Stimulated activated CD8-positive, alpha-beta memory T cell treated with anti-CD3 and anti-CD28 coated beads, Interleukin-12 subunit alpha, Interleukin-12 subunit beta, amount 100 ng/mL, for 24 hours (primary cell): ENCODE results near the gene EBF3.

Source experiments
- DNase-seq: peaks from one replicate; pipeline ENCODE4 v3.0.0-alpha.2; 2020; ENCODE audit errors: extremely low read depth

Gene EBF3

DNA sequence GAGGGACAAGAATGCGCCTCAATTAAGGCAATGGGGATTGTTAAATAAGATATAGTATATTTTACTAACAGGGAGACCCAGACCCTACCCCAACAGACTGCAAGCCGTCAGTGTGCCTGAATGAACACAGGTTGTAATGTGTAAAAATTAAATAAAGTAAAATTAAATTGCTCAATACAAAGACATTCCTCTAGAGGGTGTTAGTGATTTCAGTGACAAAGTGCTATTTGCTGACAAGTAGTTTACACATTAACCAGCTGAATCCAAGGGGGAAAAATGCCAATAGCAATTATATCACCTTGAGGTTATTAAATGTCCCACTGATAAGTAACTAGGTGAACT lies 110.5 kb downstream of the EBF3 start:
- DNase-seq = no peak

DNA sequence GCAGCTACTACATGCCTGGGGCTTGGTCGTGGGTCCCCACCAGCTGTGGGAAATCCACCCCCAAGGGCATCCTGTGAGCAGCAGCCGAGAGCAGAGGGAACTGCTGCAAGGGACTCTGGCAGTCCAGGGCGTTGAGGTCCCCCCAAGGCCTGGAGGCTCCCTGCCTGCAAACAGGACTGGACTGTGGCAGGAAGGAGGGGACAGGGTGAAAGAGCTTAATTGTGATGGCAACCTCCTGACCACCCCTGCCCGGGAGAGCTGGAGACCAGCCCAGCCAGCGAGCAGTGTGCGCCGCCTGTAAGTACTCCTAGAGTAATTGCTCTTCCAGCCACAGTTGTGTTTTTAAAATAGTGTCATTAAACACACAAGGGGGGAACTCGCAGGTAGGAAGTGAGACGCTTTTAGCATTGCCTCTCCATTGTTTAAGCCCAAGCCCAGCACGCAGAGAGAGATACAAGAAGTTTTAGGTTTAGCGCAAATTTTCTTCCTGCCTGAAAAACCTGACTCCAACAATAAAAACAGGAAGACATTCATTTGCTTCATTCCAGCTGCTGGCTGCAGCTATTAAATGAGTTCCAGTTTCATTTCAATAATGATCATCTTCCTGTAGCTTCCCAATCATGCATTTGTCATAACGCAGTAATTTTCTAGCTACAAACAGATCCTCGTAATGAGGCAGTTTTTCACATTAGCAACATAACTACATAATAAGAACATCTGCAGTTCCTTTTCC lies 111.1 kb downstream of the EBF3 start:
- DNase-seq = no peak

- no peak for DNase-seq
Measured at GRCh38 chr10:129851941-129852640, 112.0 kb downstream of the EBF3 start.

GRCh38 chr10:129850790-129851189 lies 113.3 kb downstream of the EBF3 start:
- DNase-seq = no peak

DNA sequence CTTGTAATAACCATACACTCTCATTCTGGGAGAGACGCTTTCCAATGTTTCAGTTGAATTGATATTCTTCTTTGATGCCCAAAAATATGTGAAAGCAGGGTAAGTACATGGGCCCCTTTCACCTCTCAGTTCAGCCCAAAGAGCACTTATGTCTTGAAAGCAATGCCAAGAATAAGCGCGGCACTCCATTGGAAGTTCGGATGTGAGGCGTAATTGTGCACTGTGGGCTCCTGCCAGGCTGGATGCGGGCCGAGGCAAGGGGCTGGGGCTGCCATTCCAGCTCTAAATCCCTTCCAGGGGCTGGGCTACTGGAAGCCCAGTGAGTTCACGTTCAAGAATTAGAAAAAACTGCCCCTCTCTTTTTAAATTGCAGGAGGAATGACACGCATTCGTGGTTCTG lies 113.8 kb downstream of the EBF3 start:
- DNase-seq = no peak

GRCh38 chr10:129849853-129850252 lies 114.2 kb downstream of the EBF3 start:
- DNase-seq = no peak

DNA sequence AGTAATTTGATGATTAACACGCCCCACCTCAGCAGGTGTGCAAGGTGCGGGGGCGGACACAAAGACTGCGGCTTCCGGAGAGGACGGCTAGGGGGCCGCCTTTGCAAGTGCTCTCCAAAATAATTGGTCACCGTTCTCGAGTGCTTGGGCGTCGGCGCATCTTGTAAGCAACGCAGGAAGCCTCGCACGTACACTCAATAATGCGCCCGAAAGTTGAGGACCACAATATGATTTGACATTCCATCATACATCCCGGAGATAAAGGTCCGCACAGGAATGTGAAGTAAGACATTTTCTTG lies 114.7 kb downstream of the EBF3 start:
- DNase-seq = no peak

DNA sequence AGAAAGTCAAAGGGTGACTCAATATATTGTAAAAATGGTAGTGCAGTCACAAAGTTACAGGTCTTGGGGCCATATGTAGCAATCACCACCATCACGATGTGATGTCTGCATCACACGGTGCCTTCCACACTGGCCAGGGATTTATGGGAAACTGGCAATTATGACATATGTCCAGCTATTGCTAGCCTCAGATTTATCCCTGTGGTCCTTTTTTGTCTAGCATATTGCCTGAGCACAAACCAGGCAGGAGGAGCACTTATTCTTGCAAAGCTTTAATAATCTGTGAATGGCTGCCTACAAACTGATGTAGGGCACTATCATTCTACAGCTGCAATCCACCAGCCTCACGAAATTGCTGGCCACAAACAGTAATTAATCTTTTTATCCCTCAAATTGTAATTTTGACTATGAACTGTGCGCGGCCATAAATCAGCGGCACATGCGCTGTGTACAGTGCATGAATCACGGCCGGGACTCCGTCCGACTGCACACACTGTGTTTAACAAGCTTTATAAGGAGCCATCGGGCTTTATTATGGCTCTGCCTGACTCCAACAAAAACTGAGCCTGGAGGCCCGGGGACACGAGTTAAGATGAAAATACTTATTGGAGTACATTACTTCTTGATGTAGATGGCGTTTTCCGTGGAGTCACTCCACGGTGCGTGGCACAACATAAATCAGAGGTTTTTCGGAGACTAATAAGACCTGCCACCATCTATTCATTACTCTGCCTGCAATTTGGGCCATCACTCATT lies 115.2 kb downstream of the EBF3 start:
- DNase-seq = no peak

- no peak for DNase-seq
Measured at GRCh38 chr10:129847741-129848483, 116.2 kb downstream of the EBF3 start.

DNA sequence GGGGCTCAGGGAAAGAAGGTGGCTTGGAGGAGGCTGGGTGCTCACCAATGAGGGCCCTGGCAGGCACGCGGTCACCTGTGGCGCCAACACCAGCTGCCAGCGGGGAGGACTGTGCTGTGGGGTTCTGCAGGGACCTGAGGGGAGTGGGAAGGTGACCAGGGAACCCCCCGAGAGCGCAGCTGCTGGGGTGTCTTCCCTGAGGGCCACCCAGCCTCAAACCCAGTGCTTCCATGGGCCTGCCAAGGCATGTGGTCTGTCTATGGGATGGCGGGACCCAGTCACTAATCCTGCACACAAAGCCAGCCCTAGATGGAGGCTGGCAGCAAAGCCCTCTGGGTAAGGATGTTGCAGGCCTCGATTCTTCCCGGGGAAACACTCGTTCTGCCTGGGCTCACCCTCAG lies 117.1 kb downstream of the EBF3 start:
- DNase-seq = no peak

GRCh38 chr10:129845111-129845753 lies 118.8 kb downstream of the EBF3 start:
- no peak for DNase-seq

- no peak for DNase-seq
Measured at GRCh38 chr10:129844216-129844766, 119.8 kb downstream of the EBF3 start.

DNA sequence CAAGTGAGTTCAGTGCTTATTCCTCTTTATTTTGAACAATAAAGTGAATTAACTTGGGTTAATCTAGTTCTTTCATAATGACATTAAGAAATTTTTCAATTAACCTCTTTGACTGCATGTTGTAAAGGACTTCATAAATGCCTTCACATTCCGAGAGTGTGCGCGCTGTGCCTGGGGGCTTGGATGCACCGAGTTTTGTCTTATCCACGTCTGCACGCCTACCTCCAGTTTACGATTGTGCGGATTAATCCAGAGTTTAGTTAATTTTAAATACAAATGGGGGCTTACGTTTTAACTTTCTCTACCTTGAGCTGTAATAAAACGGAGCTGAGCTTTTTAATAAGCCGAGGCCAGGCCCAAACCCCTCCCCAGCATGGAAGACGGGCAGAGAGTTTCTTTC lies 120.4 kb downstream of the EBF3 start:
- no peak for DNase-seq

GRCh38 chr10:129843131-129843541 lies 120.9 kb downstream of the EBF3 start:
- DNase-seq = no peak

GRCh38 chr10:129842031-129842430 lies 122.0 kb downstream of the EBF3 start:
- no peak for DNase-seq

DNA sequence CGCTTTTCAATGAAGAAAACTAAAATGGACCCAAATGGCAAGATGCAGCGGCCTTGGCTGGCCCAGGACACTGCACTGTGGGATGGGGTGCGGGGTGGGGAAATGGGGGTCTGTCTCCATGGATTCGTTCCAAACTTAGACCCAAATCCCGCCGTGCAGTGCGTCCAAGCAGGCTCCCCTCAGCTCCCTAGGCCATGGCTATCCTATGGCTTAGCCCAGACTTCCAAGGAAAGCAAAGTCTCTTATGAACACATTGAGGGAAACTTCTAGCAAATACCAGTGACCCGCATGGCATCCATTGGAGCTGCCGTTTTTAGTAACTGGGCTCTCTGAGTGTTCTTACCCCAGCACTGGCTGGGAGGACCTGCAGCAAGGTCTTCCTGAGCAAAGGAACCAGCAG lies 122.5 kb downstream of the EBF3 start:
- no peak for DNase-seq

DNA sequence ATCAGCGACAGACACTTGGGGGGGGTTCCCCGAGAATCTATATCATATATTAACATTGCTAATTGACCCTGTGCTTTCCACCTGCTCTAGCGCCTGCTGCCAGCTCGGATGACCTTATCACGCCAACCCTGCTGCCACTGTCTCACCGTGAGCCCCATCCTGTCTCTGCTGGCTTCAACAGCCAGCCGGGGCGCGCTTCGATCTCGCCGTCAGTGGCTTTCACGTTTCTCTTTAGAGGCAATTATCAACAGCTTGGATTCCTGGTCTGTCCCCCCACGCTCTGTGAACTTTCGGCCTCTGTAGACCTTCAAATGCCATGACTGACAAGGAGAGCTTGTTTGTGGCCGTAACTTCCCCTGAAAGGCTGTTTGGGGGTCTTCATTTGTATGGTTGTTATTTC lies 123.0 kb downstream of the EBF3 start:
- DNase-seq = no peak

- DNase-seq = no peak
Measured at GRCh38 chr10:129840196-129840590, 123.9 kb downstream of the EBF3 start.

DNA sequence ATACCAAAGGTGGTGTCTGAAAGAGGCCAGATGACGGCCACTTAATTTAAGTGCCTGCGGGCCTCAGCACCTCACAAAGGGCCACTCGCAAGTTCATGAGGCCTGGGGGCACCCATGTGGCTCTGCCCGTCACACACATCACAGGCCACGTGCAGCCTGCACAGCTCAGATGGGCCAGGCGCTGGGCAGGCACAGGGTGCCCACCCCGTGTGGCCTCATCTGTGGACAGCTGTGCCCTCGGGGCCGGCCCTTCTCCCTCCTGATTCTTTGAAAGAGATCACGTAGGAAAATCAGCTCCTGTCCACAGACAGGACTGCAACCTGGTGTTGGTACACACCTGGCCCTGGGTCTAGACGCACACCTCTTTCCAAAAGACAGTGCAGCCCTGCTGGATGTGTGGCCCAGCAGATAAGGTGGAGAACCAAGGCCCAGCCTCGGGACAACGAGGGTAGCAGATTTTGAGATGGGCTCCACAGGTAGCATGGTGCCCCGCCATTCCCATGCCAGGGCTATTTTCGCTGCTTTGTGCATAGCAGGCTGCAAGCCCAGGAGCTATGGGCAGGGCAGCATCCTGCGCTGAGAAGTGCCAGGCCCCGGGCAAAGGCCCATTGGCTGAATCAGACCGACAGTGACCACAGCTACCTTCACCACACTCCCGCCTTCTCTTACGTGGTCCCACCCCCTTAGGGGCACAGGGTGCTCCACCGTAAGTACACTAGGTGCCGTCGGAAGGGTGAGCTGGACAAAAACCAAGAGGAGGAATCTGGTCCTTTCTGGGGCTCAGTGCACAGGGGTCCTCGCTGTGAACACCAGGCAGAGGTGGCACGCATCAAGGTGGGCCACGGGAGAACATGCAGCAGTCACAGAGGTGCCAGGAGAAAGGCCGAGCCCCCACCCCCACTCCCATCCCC lies 124.5 kb downstream of the EBF3 start:
- no peak for DNase-seq

GRCh38 chr10:129838794-129839193 lies 125.3 kb downstream of the EBF3 start:
- no peak for DNase-seq
